ENCODE results near the gene SIGLEC10.
"Not testable (repeated sequence)": the region's sequence is repeated elsewhere in the genome, so short reads cannot be mapped to it uniquely, and the experiment has no call there.

Gene SIGLEC10

GRCh38 chr19:51417107-51417809 lies at the start of gene SIGLEC10:
Gene SIGLEC10 (minus strand): TSS chr19:51417642. CDS start chr19:51417581, 61 bp downstream.
- ATAC-seq (ENCODE audit: insufficient read depth, low read depth): no peak
- no peaks in the 10 kb centered on the region for H3K36me3 ChIP-seq (ENCODE audit: insufficient read depth, low read length)
- H3K9me3 ChIP-seq (ENCODE audit: insufficient read depth, low read length, severe bottlenecking): no peaks in the 10 kb centered on the region
- H3K4me3 ChIP-seq (ENCODE audit: low read depth in 1 of 2, low read length in 2 of 2): no peak within 1 kb of the TSS
- no peak for DNase-seq
- no peak within 1 kb of the TSS for H3K4me2 ChIP-seq (ENCODE audit: insufficient read depth, low read length)
- H3K27me3 ChIP-seq (ENCODE audit: insufficient read depth, low read length, poor library complexity): no peaks in the 10 kb centered on the region
- H2AFZ ChIP-seq (ENCODE audit: low read depth, low read length): no peak within 1 kb of the TSS
- no peaks in the 10 kb centered on the region for H3K4me1 ChIP-seq (ENCODE audit: insufficient read depth, low read length)
- H4K20me1 ChIP-seq (ENCODE audit: insufficient read depth, low read length): no peaks in the 10 kb centered on the region; the same call in 1 of the 2 replicates
- H3K27ac ChIP-seq (ENCODE audit: low read length): no peak within 1 kb of the TSS
- H3K9ac ChIP-seq (ENCODE audit: low read depth, low read length): no peak within 1 kb of the TSS
- no peaks in the 10 kb centered on the region for H3K79me2 ChIP-seq (ENCODE audit: insufficient read depth, low read length)
- TF ChIP-seq, protein P1, sequence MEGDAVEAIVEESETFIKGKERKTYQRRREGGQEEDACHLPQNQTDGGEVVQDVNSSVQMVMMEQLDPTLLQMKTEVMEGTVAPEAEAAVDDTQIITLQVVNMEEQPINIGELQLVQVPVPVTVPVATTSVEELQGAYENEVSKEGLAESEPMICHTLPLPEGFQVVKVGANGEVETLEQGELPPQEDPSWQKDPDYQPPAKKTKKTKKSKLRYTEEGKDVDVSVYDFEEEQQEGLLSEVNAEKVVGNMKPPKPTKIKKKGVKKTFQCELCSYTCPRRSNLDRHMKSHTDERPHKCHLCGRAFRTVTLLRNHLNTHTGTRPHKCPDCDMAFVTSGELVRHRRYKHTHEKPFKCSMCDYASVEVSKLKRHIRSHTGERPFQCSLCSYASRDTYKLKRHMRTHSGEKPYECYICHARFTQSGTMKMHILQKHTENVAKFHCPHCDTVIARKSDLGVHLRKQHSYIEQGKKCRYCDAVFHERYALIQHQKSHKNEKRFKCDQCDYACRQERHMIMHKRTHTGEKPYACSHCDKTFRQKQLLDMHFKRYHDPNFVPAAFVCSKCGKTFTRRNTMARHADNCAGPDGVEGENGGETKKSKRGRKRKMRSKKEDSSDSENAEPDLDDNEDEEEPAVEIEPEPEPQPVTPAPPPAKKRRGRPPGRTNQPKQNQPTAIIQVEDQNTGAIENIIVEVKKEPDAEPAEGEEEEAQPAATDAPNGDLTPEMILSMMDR (IDR thresholded peaks at IDR 0.05; ENCODE audit: borderline replicate concordance, extremely low read depth, low read length, poor library complexity, severe bottlenecking): no peak
- no peak for TF ChIP-seq EZH2 (IDR thresholded peaks at IDR 0.05; ENCODE audit: borderline replicate concordance, low read depth, low read length, severe bottlenecking)

GRCh38 chr19:51466723-51467122 lies 49.3 kb upstream of the SIGLEC10 start:
- H3K79me2 ChIP-seq (ENCODE audit: insufficient read depth, low read length): no peaks in the 10 kb centered on the region
- H3K4me1 ChIP-seq (ENCODE audit: insufficient read depth, low read length): peaks cover 8% of the 10 kb centered on the region
- no peaks in the 10 kb centered on the region for H4K20me1 ChIP-seq (ENCODE audit: insufficient read depth, low read length)
- no peak overlapping the region for H3K27ac ChIP-seq (ENCODE audit: low read length)
- no peak overlapping the region for H3K4me3 ChIP-seq (ENCODE audit: low read depth in 1 of 2, low read length in 2 of 2)
- H3K9ac ChIP-seq (ENCODE audit: low read depth, low read length): no peak overlapping the region
- H2AFZ ChIP-seq (ENCODE audit: low read depth, low read length): no peak overlapping the region
- H3K27me3 ChIP-seq (ENCODE audit: insufficient read depth, low read length, poor library complexity): no peaks in the 10 kb centered on the region
- H3K4me2 ChIP-seq (ENCODE audit: insufficient read depth, low read length): no peak overlapping the region
- DNase-seq (no peak), ATAC-seq (ENCODE audit: insufficient read depth, low read depth) (no peak)
- no peaks in the 10 kb centered on the region for H3K9me3 ChIP-seq (ENCODE audit: insufficient read depth, low read length, severe bottlenecking)
- TF ChIP-seq EZH2 (IDR thresholded peaks at IDR 0.05; ENCODE audit: borderline replicate concordance, low read depth, low read length, severe bottlenecking): no peak
- TF ChIP-seq, protein P1 (IDR thresholded peaks at IDR 0.05; ENCODE audit: borderline replicate concordance, extremely low read depth, low read length, poor library complexity, severe bottlenecking): no peak
- no peaks in the 10 kb centered on the region for H3K36me3 ChIP-seq (ENCODE audit: insufficient read depth, low read length)

- not testable (repeated sequence) for H3K36me3 ChIP-seq (ENCODE audit: insufficient read depth, low read length); H4K20me1 ChIP-seq (ENCODE audit: insufficient read depth, low read length); DNase-seq; H3K27me3 ChIP-seq (ENCODE audit: insufficient read depth, low read length, poor library complexity); H2AFZ ChIP-seq (ENCODE audit: low read depth, low read length); H3K4me1 ChIP-seq (ENCODE audit: insufficient read depth, low read length); H3K4me2 ChIP-seq (ENCODE audit: insufficient read depth, low read length); H3K79me2 ChIP-seq (ENCODE audit: insufficient read depth, low read length); H3K4me3 ChIP-seq (ENCODE audit: low read depth in 1 of 2, low read length in 2 of 2); H3K9me3 ChIP-seq (ENCODE audit: insufficient read depth, low read length, severe bottlenecking); H3K9ac ChIP-seq (ENCODE audit: low read depth, low read length); ATAC-seq (ENCODE audit: insufficient read depth, low read depth); H3K27ac ChIP-seq (ENCODE audit: low read length)
Measured at GRCh38 chr19:51463976-51464581, 46.6 kb upstream of the SIGLEC10 start.

GRCh38 chr19:51462681-51463080 lies 45.2 kb upstream of the SIGLEC10 start:
- Histone ChIP-seq H4K20me1 (ENCODE audit: insufficient read depth, low read length) (no peaks in the 10 kb centered on the region), H3K4me3 (ENCODE audit: low read depth in 1 of 2, low read length in 2 of 2) (no peak overlapping the region), H3K4me2 (ENCODE audit: insufficient read depth, low read length) (no peak overlapping the region), H3K9ac (ENCODE audit: low read depth, low read length) (no peak overlapping the region), H2AFZ (ENCODE audit: low read depth, low read length) (no peak overlapping the region), H3K36me3 (ENCODE audit: insufficient read depth, low read length) (no peaks in the 10 kb centered on the region), H3K27ac (ENCODE audit: low read length) (no peak overlapping the region), H3K27me3 (ENCODE audit: insufficient read depth, low read length, poor library complexity) (no peaks in the 10 kb centered on the region), H3K79me2 (ENCODE audit: insufficient read depth, low read length) (no peaks in the 10 kb centered on the region), H3K9me3 (ENCODE audit: insufficient read depth, low read length, severe bottlenecking) (no peaks in the 10 kb centered on the region), H3K4me1 (ENCODE audit: insufficient read depth, low read length) (peaks cover under 1% of the 10 kb centered on the region; the same call in 1 of the 2 replicates)
- TF ChIP-seq, protein P1 (IDR thresholded peaks at IDR 0.05; ENCODE audit: borderline replicate concordance, extremely low read depth, low read length, poor library complexity, severe bottlenecking): no peak
- TF ChIP-seq EZH2 (IDR thresholded peaks at IDR 0.05; ENCODE audit: borderline replicate concordance, low read depth, low read length, severe bottlenecking): no peak
- DNase-seq (no peak), ATAC-seq (ENCODE audit: insufficient read depth, low read depth) (no peak)

Measured in DND-41 (cell line).